ENCODE results near the gene PANX1. TPM values are rescaled to one million over a fixed set of nuclear protein-coding genes. Genes with fewer than 3 reads are reported as not detected.

The PANX1 gene
- polyA plus RNA-seq, 1 donor (not counting 4 experiments of a cell fraction or from before 2014, with no cell fraction given) = 58.5 TPM

DNA sequence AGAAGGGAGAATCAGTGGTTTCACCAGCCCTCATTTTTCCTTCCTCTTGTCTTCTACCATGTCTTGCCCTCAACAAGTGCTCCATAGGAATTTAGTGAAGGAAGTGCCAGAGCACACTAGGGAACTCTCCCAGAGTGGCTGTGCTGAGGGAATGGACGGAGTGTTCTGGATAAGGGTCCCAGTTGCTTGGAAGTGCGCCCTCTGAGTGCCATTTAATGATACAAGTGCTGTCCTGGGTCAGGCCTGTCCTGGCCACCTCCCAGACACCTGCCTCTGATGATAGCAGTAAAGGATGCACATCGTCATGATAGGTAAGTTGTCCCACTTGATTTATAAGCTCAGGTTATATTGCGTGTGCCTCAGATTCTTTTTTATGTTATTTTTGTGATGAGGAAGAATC, 5.1 kb downstream of the PANX1 start:
- peaks cover 82% of the 10 kb centered on the region for H3K79me2 ChIP-seq (ENCODE audit: control insufficient read depth, insufficient read depth, low read length)
- no peak for DNase-seq (ENCODE audit: low read depth, low spot score)
- no peak overlapping the region for H3K4me3 ChIP-seq (ENCODE audit: control insufficient read depth in 2 of 3, extremely low read depth in 1 of 3, insufficient read depth in 2 of 3, low read depth in 1 of 3, low read length in 3 of 3)
- peaks cover 70% of the 10 kb centered on the region for H3K4me1 ChIP-seq (ENCODE audit: control insufficient read depth, extremely low read depth, insufficient read depth, low read length)
- H3K9ac ChIP-seq (ENCODE audit: control insufficient read depth, extremely low read depth, insufficient read depth, low read length) = no peak overlapping the region
- peak overlapping the region; percentile 4 for H3K4me2 ChIP-seq (ENCODE audit: control insufficient read depth, extremely low read depth, insufficient read depth, low read depth, low read length)
- peaks cover 9% of the 10 kb centered on the region for H3K9me1 ChIP-seq (ENCODE audit: control insufficient read depth, extremely low read depth, insufficient read depth, low read length)
- no peaks in the 10 kb centered on the region for H3K9me3 ChIP-seq (ENCODE audit: control insufficient read depth, low read depth, low read length)
- peak overlapping the region; percentile 98 for H3K27ac ChIP-seq (ENCODE audit: control insufficient read depth, insufficient read depth, low read length)
- peaks cover 4 to 5% of the 10 kb centered on the region in 2 experiments for H3K36me3 ChIP-seq (ENCODE audit: control insufficient read depth in 2 of 2, extremely low read depth in 1 of 2, insufficient read depth in 2 of 2, low read length in 2 of 2)
- dilution Hi-C loops (cut with MboI; ENCODE audit: extremely low pct_ligation_motif_present, low sequenced_read_pairs) = no loop called here
- no peaks in the 10 kb centered on the region for H3K27me3 ChIP-seq (ENCODE audit: control insufficient read depth, extremely low read depth, insufficient read depth, low read length)
- TF ChIP-seq CTCF (optimal IDR thresholded peaks at IDR 0.05 in 1 of 3, IDR thresholded peaks at IDR 0.05 in 1 of 3, conservative IDR thresholded peaks at IDR 0.05 in 1 of 3; ENCODE audit: extremely low read depth in 1 of 3, insufficient read depth in 2 of 3, low read length in 3 of 3) = no peak
- no peak for TF ChIP-seq EZH2 (IDR thresholded peaks at IDR 0.05; ENCODE audit: low read length)
- no peak for FAIRE-seq
- no peak overlapping the region for H2AFZ ChIP-seq (ENCODE audit: control insufficient read depth, low read length)
- peaks cover 7% of the 10 kb centered on the region for H4K20me1 ChIP-seq (ENCODE audit: control insufficient read depth, extremely low read depth, insufficient read depth, low read length)

DNA sequence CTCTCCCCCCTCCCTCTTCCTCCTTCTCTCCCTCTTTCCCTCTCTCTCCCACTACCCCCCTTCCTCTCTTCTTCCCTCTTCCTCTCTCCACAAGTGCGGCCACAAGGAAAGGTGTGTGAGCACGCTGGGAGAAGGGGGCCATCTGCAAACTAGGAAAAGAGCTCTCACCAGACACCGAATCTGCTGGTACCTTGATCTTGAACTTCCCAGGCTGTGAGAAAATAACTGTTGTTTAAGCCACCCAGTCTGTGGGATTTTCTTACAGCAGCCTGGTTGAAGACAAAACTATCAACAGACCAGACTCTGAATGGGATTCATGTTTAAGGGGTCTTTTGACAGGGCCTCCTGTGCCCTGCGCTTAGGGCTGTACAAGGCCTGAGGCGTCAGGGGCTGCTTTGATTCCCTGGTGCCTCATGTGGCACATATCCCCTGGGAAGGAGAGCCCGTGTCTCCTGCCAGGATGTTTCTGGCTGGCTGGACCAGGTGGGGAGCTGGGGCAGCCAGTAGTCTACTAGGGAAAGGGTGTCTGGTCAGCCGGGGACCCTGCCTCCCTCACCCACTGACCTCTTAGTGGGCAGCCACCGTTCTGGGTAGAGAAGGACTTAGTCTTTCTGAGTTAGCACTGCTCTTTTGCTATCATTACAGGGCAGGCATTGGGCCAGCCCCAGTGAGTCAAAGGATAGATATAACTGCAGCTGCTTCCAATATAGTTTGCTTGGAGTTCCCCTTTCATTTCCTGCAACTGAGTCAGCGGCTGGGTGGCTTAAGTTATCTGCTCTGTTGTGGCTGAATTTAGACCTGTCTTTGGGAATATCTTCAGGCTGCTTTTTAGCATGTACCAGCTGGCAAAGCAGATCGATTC, 6.2 kb downstream of the PANX1 start:
- FAIRE-seq = peak; percentile 71
- H3K4me1 ChIP-seq (ENCODE audit: control insufficient read depth, extremely low read depth, insufficient read depth, low read length) = peaks cover 77% of the 10 kb centered on the region
- H3K9me1 ChIP-seq (ENCODE audit: control insufficient read depth, extremely low read depth, insufficient read depth, low read length) = peaks cover 9% of the 10 kb centered on the region
- no peaks in the 10 kb centered on the region for H3K9me3 ChIP-seq (ENCODE audit: control insufficient read depth, low read depth, low read length)
- peak overlapping the region; percentile 52 for H2AFZ ChIP-seq (ENCODE audit: control insufficient read depth, low read length)
- peak overlapping the region; percentile 89 for H3K9ac ChIP-seq (ENCODE audit: control insufficient read depth, extremely low read depth, insufficient read depth, low read length)
- H3K4me3 ChIP-seq (ENCODE audit: control insufficient read depth in 2 of 3, extremely low read depth in 1 of 3, insufficient read depth in 2 of 3, low read depth in 1 of 3, low read length in 3 of 3) = peak overlapping the region in 2 of 3 experiments; percentile 62 to 70
- H3K79me2 ChIP-seq (ENCODE audit: control insufficient read depth, insufficient read depth, low read length) = peaks cover 85% of the 10 kb centered on the region
- no peaks in the 10 kb centered on the region for H3K27me3 ChIP-seq (ENCODE audit: control insufficient read depth, extremely low read depth, insufficient read depth, low read length)
- H3K27ac ChIP-seq (ENCODE audit: control insufficient read depth, insufficient read depth, low read length) = peak overlapping the region; percentile 98
- dilution Hi-C loops (cut with MboI; ENCODE audit: extremely low pct_ligation_motif_present, low sequenced_read_pairs) = no loop called here
- no peak for DNase-seq (ENCODE audit: low read depth, low spot score)
- peak overlapping the region; percentile 94 for H3K4me2 ChIP-seq (ENCODE audit: control insufficient read depth, extremely low read depth, insufficient read depth, low read depth, low read length)
- TF ChIP-seq CTCF (optimal IDR thresholded peaks at IDR 0.05 in 1 of 3, IDR thresholded peaks at IDR 0.05 in 1 of 3, conservative IDR thresholded peaks at IDR 0.05 in 1 of 3; ENCODE audit: extremely low read depth in 1 of 3, insufficient read depth in 2 of 3, low read length in 3 of 3) (no peak), EZH2 (IDR thresholded peaks at IDR 0.05; ENCODE audit: low read length) (no peak)
- peaks cover 4 to 5% of the 10 kb centered on the region in 2 experiments for H3K36me3 ChIP-seq (ENCODE audit: control insufficient read depth in 2 of 2, extremely low read depth in 1 of 2, insufficient read depth in 2 of 2, low read length in 2 of 2)
- H4K20me1 ChIP-seq (ENCODE audit: control insufficient read depth, extremely low read depth, insufficient read depth, low read length) = peaks cover 7% of the 10 kb centered on the region

All from keratinocyte (primary cell).